Kidney tubule cell (primary cell): ENCODE data around the gene CDYL2.

Experiments used
- DNase-seq: peaks from one replicate; pipeline ENCODE4 v3.0.0-alpha.2; 2018; ENCODE audit warnings: low spot score

Gene CDYL2

GRCh38 chr16:80622007-80622406, 182.4 kb downstream of the CDYL2 start:
- no peak for DNase-seq

- DNase-seq = no peak
These were observed 183.4 kb downstream of the CDYL2 start for GRCh38 chr16:80620736-80621605.

DNA sequence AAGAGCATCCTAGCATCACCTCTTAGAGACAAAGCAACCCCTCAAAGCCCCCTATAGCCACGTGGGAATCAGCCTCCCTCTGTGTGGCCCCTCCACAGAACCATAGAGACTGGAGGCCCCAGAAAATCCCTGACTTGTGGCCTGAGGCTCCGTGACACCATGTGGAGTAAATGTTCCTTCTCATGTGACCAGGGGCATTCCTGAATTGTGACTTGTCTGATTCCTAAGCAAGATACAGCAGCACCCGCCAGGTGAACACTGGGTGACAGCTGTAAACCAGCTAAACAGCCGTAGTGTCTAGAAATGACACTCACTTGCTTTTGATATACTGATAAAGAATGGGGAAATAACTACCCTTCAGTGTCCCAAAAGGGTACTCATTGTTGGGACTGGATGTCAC, 184.6 kb downstream of the CDYL2 start:
- DNase-seq = peak; percentile 61

DNA sequence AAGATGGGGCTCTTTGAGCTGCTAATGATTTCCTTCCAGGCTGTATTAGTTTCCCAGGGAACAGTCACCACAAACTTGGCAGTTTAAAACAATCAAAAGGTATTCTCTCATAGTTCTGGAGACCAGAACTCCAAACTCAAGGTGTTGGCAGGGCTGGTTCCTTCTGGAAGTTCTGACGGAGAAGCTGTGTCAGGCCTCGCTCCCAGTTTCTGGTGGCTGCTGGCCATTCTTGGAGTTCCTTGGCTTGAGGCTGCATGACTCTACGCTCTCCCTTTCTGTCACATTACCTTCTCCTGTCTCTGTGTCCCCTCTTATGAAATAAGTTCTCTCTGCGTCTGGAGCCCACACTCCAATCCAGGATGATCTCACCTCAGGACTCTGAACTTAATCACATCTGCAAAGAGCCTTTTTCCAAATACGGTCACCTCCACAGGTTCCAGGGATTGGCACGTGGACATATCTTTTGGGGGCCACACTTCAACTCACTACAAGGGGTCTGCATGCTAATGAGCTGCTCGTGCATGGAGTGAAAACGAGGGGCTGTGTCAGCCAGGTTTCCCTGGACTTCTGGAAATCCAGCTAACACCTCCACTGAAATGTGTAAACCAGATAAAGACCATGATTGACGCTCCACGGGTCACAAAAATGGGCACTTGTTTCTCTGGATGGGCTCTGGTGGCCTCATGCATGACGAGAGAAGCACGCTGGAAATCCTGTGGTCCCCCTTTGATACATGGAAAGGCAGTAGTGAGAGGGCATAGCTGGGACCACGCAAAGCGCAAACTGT, 185.3 kb downstream of the CDYL2 start:
- DNase-seq = no peak

DNA sequence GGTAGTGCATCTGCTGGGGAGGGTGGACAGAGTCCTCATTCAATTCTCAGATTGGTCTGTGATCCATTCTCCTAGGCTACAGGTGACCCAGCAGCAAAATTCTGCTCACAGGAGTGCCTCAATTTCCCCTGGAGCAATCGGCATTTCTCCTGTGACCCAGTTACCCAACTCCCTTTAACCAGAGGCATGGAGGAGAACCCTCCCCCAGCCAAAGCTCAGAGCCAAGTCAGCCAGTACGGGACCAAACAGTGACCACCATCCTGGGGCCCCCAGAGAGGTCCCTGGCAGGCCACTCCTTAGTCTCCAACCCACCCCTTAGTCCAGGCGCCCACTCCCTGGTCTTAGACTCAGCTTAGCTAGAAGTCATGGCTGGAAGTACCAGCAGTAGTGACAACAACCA, 188.0 kb downstream of the CDYL2 start:
- DNase-seq = no peak

- no peak for DNase-seq
These were observed 188.7 kb downstream of the CDYL2 start for GRCh38 chr16:80615735-80616134.

- DNase-seq = peak; percentile 68
These were observed 189.3 kb downstream of the CDYL2 start for GRCh38 chr16:80614908-80615671.

- no peak for DNase-seq
These were observed 191.9 kb downstream of the CDYL2 start for GRCh38 chr16:80612461-80613017.

GRCh38 chr16:80611930-80612327, 192.5 kb downstream of the CDYL2 start:
- DNase-seq = no peak

- DNase-seq = no peak
These were observed 193.0 kb downstream of the CDYL2 start for GRCh38 chr16:80611171-80611929.

- DNase-seq = no peak
These were observed 193.8 kb downstream of the CDYL2 start for GRCh38 chr16:80610481-80611156.

- DNase-seq = no peak
These were observed 195.5 kb downstream of the CDYL2 start for GRCh38 chr16:80608946-80609345.

GRCh38 chr16:80607204-80607603, 197.2 kb downstream of the CDYL2 start:
- no peak for DNase-seq

- no peak for DNase-seq
These were observed 198.1 kb downstream of the CDYL2 start for GRCh38 chr16:80606221-80606766.

DNA sequence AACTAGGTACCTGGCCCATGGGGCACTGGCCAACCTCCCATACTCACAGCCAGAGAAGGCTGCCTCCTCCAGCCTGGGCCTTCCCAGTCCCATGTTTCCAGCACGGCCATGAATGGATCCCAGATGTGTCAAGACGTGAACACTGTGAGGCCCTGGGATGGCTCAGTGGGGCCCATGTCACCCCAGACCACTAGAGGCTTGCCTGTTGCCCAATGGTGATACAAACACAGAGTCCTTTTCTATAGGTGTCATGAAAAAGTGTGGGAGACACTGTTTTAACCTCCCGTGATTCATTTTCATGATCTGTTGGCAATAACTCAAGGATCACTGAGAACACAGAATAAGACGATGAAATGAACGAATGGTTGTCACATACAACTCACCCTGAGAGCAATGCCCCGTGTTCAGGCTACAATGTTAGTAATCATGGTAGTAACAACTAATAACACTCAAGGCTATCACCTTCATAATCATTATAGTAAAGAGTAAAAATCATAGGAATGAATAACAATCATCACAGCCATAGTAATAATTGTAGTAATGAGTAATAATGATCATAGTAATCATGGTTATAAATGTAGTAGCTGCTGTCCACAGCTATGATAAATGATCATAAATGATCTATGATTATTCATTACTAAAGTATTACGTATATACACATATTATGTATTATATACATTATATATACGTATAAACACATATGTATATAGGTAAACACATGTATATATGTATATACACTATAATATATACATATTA, 199.6 kb downstream of the CDYL2 start:
- DNase-seq = no peak

- no peak for DNase-seq
These were observed 201.5 kb downstream of the CDYL2 start for GRCh38 chr16:80602894-80603293.

- DNase-seq = no peak
These were observed 203.2 kb downstream of the CDYL2 start for GRCh38 chr16:80601182-80601581.

DNA sequence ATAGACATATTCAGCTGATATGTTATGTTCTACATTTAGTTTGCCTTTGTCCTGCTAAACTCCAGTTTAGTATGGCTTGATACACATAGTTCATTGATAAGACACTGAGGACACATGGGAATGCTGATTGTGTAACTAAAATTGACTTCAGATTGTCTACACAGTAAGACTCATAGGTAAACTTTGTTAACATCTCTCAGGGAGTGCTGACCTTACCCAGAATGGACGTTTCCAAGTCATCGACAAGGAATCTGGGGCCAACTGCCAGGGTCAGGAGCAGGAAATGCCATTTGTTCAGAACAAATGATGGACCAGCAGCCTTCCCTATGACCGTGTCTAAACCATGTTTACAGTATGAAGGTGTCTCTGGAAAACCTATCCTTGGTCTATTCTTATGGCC, 204.9 kb downstream of the CDYL2 start:
- peak; percentile 63 for DNase-seq

DNA sequence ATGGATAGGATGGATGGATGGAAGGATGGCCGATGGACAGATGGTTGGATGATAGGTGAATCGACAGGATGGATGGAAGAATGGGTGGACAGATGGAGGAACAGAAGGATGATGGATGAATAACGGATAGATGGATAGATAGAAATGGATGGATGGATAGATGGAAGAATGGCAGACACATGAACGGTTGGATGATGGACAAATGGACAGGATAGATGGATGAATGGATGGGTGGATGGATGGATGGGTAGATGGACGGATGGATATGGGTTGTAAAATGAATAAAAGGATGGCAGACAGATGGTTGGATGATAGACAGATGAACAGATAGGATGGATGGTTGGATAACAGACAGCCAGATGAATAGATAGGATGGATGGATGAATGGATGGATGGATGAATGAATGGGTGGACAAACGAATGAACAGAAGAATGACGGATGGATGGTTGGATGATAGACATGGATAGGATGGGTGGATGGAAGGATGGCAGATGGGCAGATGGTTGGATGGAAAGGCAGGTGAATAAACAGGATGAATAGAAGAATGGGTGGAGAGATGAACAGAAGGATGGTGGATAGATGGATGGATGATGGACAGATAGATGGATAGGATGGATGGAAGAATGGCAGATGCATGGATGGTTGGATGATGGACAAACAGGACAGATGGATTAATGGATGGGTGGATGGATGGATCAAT, 207.7 kb downstream of the CDYL2 start:
- DNase-seq = no peak
